ENCODE data around the gene ANGPTL7. TPM values are rescaled to one million over a fixed set of nuclear protein-coding genes. Genes with fewer than 3 reads are reported as not detected.

ANGPTL7 gene
- total and polyA plus RNA-seq, 10 of the 15 experiments (the other 5 are each of a cell fraction or from before 2014, with no cell fraction given), result 0.09 TPM; not detected in 9

- no peak for TF ChIP-seq ZBTB40 (IDR thresholded peaks at IDR 0.05; ENCODE audit: borderline replicate concordance)
- no peak for TF ChIP-seq CHD4 (IDR thresholded peaks at IDR 0.05)
Observed at GRCh38 chr1:11157394-11157793, 31.8 kb upstream of the ANGPTL7 start (continued).

- ATAC-seq, result no peak
- no peaks in the 10 kb centered on the region for H3K4me1 ChIP-seq (ENCODE audit: control insufficient read depth, insufficient read depth, low read length)
- ChIA-PET RAD21 (ENCODE audit: unreplicated experiment) (no interaction called here), POLR2A (no interaction called here), CTCF (no interaction called here), SMC1A (ENCODE audit: uncharacterized antibody, unreplicated experiment) (no interaction called here)
- no peaks in the 10 kb centered on the region for H3K79me2 ChIP-seq (ENCODE audit: control insufficient read depth, insufficient read depth, low read length)
- BruUV-seq (replicated peaks), result no TSS peak
- H3K27me3 ChIP-seq (replicated peaks in 1 of 2; ENCODE audit: control insufficient read depth in 2 of 2, insufficient read depth in 2 of 2, low read length in 1 of 2), result no peaks in the 10 kb centered on the region
- FAIRE-seq, result no peak
- no peaks in the 10 kb centered on the region for H3K9me3 ChIP-seq (replicated peaks; ENCODE audit: control insufficient read depth, insufficient read depth, low read length)
- WGBS (ENCODE audit: insufficient coverage, insufficient replicate concordance, low lambda C conversion rate, missing lambda C conversion rate), result 13% methylated on average over 2 of the region's 2 CpGs
- intact Hi-C loops (cut with micrococcal nuclease; ENCODE audit: unreplicated experiment), result no loop called here
- DNase-seq (ENCODE audit: low read depth, low spot score), result no peak
- no peaks in the 10 kb centered on the region for H4K20me1 ChIP-seq (ENCODE audit: control insufficient read depth, insufficient read depth)
- no peak overlapping the region for H3K9ac ChIP-seq (ENCODE audit: control insufficient read depth, insufficient read depth, low read length)
- no peak overlapping the region for H2AFZ ChIP-seq (ENCODE audit: control insufficient read depth, low read depth, low read length)
- no peak overlapping the region for H3K4me2 ChIP-seq (ENCODE audit: control insufficient read depth, insufficient read depth)
- no peak overlapping the region for H3K4me3 ChIP-seq
- in situ Hi-C loops (cut with MboI), result no loop called here
- no peak overlapping the region for H3K27ac ChIP-seq (ENCODE audit: control insufficient read depth, insufficient read depth)
- no peak for TF ChIP-seq MXI1 (IDR thresholded peaks at IDR 0.05; ENCODE audit: low read depth, low read length)
- TF ChIP-seq SMC3 (IDR thresholded peaks at IDR 0.05; ENCODE audit: borderline replicate concordance, low read length), result no peak
- no peak for TF ChIP-seq HCFC1 (IDR thresholded peaks at IDR 0.05; ENCODE audit: low read length)
- no peak for TF ChIP-seq IRF5 (IDR thresholded peaks at IDR 0.05; ENCODE audit: borderline replicate concordance)
- TF ChIP-seq YY1 (IDR thresholded peaks at IDR 0.05; ENCODE audit: low read depth, low read length), result no peak
- no peak for TF ChIP-seq NKRF (conservative IDR thresholded peaks at IDR 0.05)
- TF ChIP-seq ELK1 (IDR thresholded peaks at IDR 0.05; ENCODE audit: low read depth, low read length), result no peak
- no peak for TF ChIP-seq TCF12 (IDR thresholded peaks at IDR 0.05; ENCODE audit: low read depth, low read length)
- H3K36me3 ChIP-seq (ENCODE audit: control insufficient read depth in 2 of 2, insufficient read depth in 2 of 2, low read length in 1 of 2), result peaks cover 2 to 19% of the 10 kb centered on the region in 2 experiments
Observed at GRCh38 chr1:11157867-11158266, 31.3 kb upstream of the ANGPTL7 start.

Measured in GM12878 (cell line).